Stimulated activated CD4-positive, alpha-beta T cell treated with anti-CD3 and anti-CD28 coated beads, Interleukin-12 subunit alpha, Interleukin-12 subunit beta, amount 100 ng/mL, for 24 hours (primary cell): Measurements from ENCODE around the gene SYNJ2.
"Not testable (repeated sequence)": the region's sequence is repeated elsewhere in the genome, so short reads cannot be mapped to it uniquely, and the experiment has no call there.

Experiments used
- DNase-seq, 2 experiments: peaks; one replicate each; pipeline ENCODE4 v3.0.0-alpha.2; 2020; ENCODE audit warnings: low read depth in 2 of 2

Gene SYNJ2

GRCh38 chr6:157954150-157955117 lies 27.2 kb upstream of the SYNJ2 start:
- DNase-seq = no peak

- DNase-seq = no peak
These were observed 26.0 kb upstream of the SYNJ2 start for GRCh38 chr6:157955675-157956074.

- DNase-seq = no peak
These were observed 25.4 kb upstream of the SYNJ2 start for GRCh38 chr6:157956171-157956730.

- DNase-seq = no peak
These were observed 22.0 kb upstream of the SYNJ2 start for GRCh38 chr6:157959451-157960227.

GRCh38 chr6:157961153-157961831 lies 20.4 kb upstream of the SYNJ2 start:
- DNase-seq = no peak

GRCh38 chr6:157961832-157962575 lies 19.7 kb upstream of the SYNJ2 start:
- DNase-seq = no peak

GRCh38 chr6:157962601-157963302 lies 18.9 kb upstream of the SYNJ2 start:
- no peak for DNase-seq

- DNase-seq = no peak
These were observed 17.6 kb upstream of the SYNJ2 start for GRCh38 chr6:157964100-157964499.

- DNase-seq = no peak
These were observed 16.3 kb upstream of the SYNJ2 start for GRCh38 chr6:157965387-157965786.

- DNase-seq = no peak
These were observed 15.1 kb upstream of the SYNJ2 start for GRCh38 chr6:157966589-157966977.

GRCh38 chr6:157967020-157967419 lies 14.6 kb upstream of the SYNJ2 start:
- DNase-seq = no peak

- no peak for DNase-seq
These were observed 14.2 kb upstream of the SYNJ2 start for GRCh38 chr6:157967486-157967885.

GRCh38 chr6:157972177-157972576 lies 9.5 kb upstream of the SYNJ2 start:
- DNase-seq = not testable (repeated sequence)

- DNase-seq = no peak
These were observed 7.2 kb upstream of the SYNJ2 start for GRCh38 chr6:157974341-157974894.

GRCh38 chr6:157974967-157975366 lies 6.7 kb upstream of the SYNJ2 start:
- no peak for DNase-seq

GRCh38 chr6:157975456-157975855 lies 6.2 kb upstream of the SYNJ2 start:
- DNase-seq = no peak

- DNase-seq = no peak
These were observed 5.1 kb upstream of the SYNJ2 start for GRCh38 chr6:157976345-157977175.

GRCh38 chr6:157977176-157977804 lies 4.4 kb upstream of the SYNJ2 start:
- no peak for DNase-seq
